Neural cell (in vitro differentiated cells): Measurements from ENCODE around the gene CELF4. TPM values are rescaled to one million over a fixed set of nuclear protein-coding genes. Genes with fewer than 3 reads are reported as not detected.

Experiments used
- H2AFZ ChIP-seq: fragments of 200-600, 300-800 bp; sonication (generic), shearing (Covaris generic); 2 replicates; pipeline ENCODE4 v1.6.0; 2014; ENCODE audit warnings: low read depth, mild to moderate bottlenecking, antibody characterized with exemption, low read length, moderate library complexity
- H3F3A ChIP-seq: fragments of 200-600 bp; shearing (Covaris generic); 2 replicates; pipeline ENCODE4 v1.6.1; 2016; ENCODE audit warnings: mild to moderate bottlenecking, moderate library complexity, mixed read lengths, antibody characterized with exemption, low read length; ENCODE audit not compliant: insufficient read depth, poor library complexity, severe bottlenecking
- H3K27ac ChIP-seq: fragments of 200-600, 300-800 bp; sonication (generic), shearing (Covaris generic); 2 replicates; pipeline ENCODE4 v1.5.1; 2014; ENCODE audit warnings: mild to moderate bottlenecking, low read length, moderate library complexity
- H3K27me3 ChIP-seq: fragments of 300-800, 200-600 bp; sonication (generic), shearing (Covaris generic); 2 replicates; pipeline ENCODE4 v1.6.0; 2014; ENCODE audit warnings: mild to moderate bottlenecking, low read depth, low read length, moderate library complexity; ENCODE audit not compliant: insufficient read depth
- H3K36me3 ChIP-seq: fragments of 300-800, 200-600 bp; sonication (generic), shearing (Covaris generic); 2 replicates; pipeline ENCODE4 v1.5.1; 2014; ENCODE audit warnings: mild to moderate bottlenecking, antibody characterized with exemption, low read length, moderate library complexity; ENCODE audit not compliant: insufficient read depth
- H3K4me2 ChIP-seq: fragments of 300-800, 200-600 bp; sonication (generic), shearing (Covaris generic); 2 replicates; pipeline ENCODE4 v1.6.0; 2014; ENCODE audit warnings: mild to moderate bottlenecking, low read length
- H3K4me3 ChIP-seq: fragments of 300-800, 200-600 bp; sonication (generic), shearing (Covaris generic); 2 replicates; pipeline ENCODE4 v1.5.1; 2014; ENCODE audit warnings: mild to moderate bottlenecking, low read length, moderate library complexity
- H3K79me2 ChIP-seq: fragments of 200-600 bp; shearing (Covaris generic); replicated peaks from 2 replicates; pipeline ENCODE4 v1.6.0; 2014; ENCODE audit warnings: mild to moderate bottlenecking, low read length, moderate library complexity; ENCODE audit not compliant: insufficient read depth
- H3K9ac ChIP-seq: fragments of 300-800, 200-600 bp; sonication (generic), shearing (Covaris generic); 2 replicates; pipeline ENCODE4 v1.6.1; 2016; ENCODE audit warnings: mild to moderate bottlenecking, low read length, mixed read lengths
- H3K9me2 ChIP-seq: fragments of 200-600 bp; shearing (Covaris generic); 2 replicates; pipeline ENCODE4 v1.6.1; 2016; ENCODE audit warnings: mild to moderate bottlenecking, low read length, mixed read lengths; ENCODE audit not compliant: insufficient read depth
- H3K9me3 ChIP-seq: fragments of 200-600, 300-800 bp; sonication (generic), shearing (Covaris generic); 2 replicates; pipeline ENCODE4 v1.6.1; 2016; ENCODE audit warnings: mild to moderate bottlenecking, mixed run types, low read length, moderate library complexity, mixed read lengths
- H4K20me1 ChIP-seq: fragments of 200-600 bp; shearing (Covaris generic); 2 replicates; pipeline ENCODE4 v1.6.1; 2016; ENCODE audit warnings: mild to moderate bottlenecking, mixed run types; ENCODE audit not compliant: insufficient read depth
- EP300 ChIP-seq: fragments of 450-650 bp; conservative IDR thresholded peaks from 2 replicates; pipeline ENCODE4 v1.6.1; 2014; ENCODE audit warnings: antibody characterized with exemption, mild to moderate bottlenecking, moderate library complexity; ENCODE audit not compliant: poor library complexity, severe bottlenecking
- EZH2 ChIP-seq: fragments of 200-600, 300-800 bp; shearing (Covaris generic), sonication (generic); IDR thresholded peaks from 2 replicates; pipeline ENCODE4 v1.6.1; 2014; ENCODE audit warnings: antibody characterized with exemption, low read length, borderline replicate concordance, mild to moderate bottlenecking; ENCODE audit not compliant: insufficient read depth, poor library complexity, severe bottlenecking
- MXI1 ChIP-seq: fragments of 450-650 bp; conservative IDR thresholded peaks from 2 replicates; pipeline ENCODE4 v1.6.1; 2014; ENCODE audit warnings: antibody characterized with exemption, mild to moderate bottlenecking; ENCODE audit not compliant: poor library complexity, severe bottlenecking
- POLR2AphosphoS5 ChIP-seq: IDR thresholded peaks from 2 replicates; pipeline ENCODE4 v1.6.1; 2012
- RAD21 ChIP-seq: fragments of 450-650 bp; conservative IDR thresholded peaks from 2 replicates; pipeline ENCODE4 v1.6.1; 2014; ENCODE audit warnings: antibody characterized with exemption, mild to moderate bottlenecking, moderate library complexity
- SMC3 ChIP-seq: fragments of 450-650 bp; conservative IDR thresholded peaks from 2 replicates; pipeline ENCODE4 v1.6.1; 2014; ENCODE audit warnings: antibody characterized with exemption, mild to moderate bottlenecking, moderate library complexity; ENCODE audit not compliant: poor library complexity
- TAF1 ChIP-seq: IDR thresholded peaks from 2 replicates; pipeline ENCODE4 v1.6.1; 2012; ENCODE audit warnings: low read depth
- polyA plus RNA-seq: library from polyadenylated mRNA; depleted of rRNA; stranded (reverse); fragments of >200 nt; gene quantifications from 2 replicates; pipeline ENCODE4 v1.2.3, GENCODE V29; 2014
- TF ChIP-seq, protein P1 (sequence below): IDR thresholded peaks from 2 replicates; pipeline ENCODE4 v1.6.1; 2012; ENCODE audit warnings: borderline replicate concordance
- TF ChIP-seq, protein P2 (sequence below): fragments of 450-650 bp; IDR thresholded peaks from 2 replicates; pipeline ENCODE4 v1.5.1; 2014; ENCODE audit warnings: antibody characterized with exemption, mild to moderate bottlenecking, moderate library complexity; ENCODE audit not compliant: poor library complexity, severe bottlenecking

The CELF4 gene
- polyA plus RNA-seq, 1 donor from 2014 or later, result 191 TPM

GRCh38 chr18:37251679-37252078, 313.9 kb downstream of the CELF4 start:
- H3K9ac ChIP-seq, result no peak overlapping the region
- H3F3A ChIP-seq, result no peaks in the 10 kb centered on the region
- H3K9me3 ChIP-seq, result no peaks in the 10 kb centered on the region
- TF ChIP-seq, protein P1, sequence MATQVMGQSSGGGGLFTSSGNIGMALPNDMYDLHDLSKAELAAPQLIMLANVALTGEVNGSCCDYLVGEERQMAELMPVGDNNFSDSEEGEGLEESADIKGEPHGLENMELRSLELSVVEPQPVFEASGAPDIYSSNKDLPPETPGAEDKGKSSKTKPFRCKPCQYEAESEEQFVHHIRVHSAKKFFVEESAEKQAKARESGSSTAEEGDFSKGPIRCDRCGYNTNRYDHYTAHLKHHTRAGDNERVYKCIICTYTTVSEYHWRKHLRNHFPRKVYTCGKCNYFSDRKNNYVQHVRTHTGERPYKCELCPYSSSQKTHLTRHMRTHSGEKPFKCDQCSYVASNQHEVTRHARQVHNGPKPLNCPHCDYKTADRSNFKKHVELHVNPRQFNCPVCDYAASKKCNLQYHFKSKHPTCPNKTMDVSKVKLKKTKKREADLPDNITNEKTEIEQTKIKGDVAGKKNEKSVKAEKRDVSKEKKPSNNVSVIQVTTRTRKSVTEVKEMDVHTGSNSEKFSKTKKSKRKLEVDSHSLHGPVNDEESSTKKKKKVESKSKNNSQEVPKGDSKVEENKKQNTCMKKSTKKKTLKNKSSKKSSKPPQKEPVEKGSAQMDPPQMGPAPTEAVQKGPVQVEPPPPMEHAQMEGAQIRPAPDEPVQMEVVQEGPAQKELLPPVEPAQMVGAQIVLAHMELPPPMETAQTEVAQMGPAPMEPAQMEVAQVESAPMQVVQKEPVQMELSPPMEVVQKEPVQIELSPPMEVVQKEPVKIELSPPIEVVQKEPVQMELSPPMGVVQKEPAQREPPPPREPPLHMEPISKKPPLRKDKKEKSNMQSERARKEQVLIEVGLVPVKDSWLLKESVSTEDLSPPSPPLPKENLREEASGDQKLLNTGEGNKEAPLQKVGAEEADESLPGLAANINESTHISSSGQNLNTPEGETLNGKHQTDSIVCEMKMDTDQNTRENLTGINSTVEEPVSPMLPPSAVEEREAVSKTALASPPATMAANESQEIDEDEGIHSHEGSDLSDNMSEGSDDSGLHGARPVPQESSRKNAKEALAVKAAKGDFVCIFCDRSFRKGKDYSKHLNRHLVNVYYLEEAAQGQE, result no peak
- TF ChIP-seq EP300 (no peak), MXI1 (no peak), TAF1 (no peak), RAD21 (no peak)
- no peak overlapping the region for H3K4me2 ChIP-seq
- H2AFZ ChIP-seq, result no peak overlapping the region
- H4K20me1 ChIP-seq, result no peaks in the 10 kb centered on the region
- H3K9me2 ChIP-seq, result no peaks in the 10 kb centered on the region
- no peaks in the 10 kb centered on the region for H3K36me3 ChIP-seq
- peaks cover 6% of the 10 kb centered on the region for H3K27me3 ChIP-seq
- no peaks in the 10 kb centered on the region for H3K79me2 ChIP-seq
- no peak overlapping the region for H3K4me3 ChIP-seq
- no peak overlapping the region for H3K27ac ChIP-seq

GRCh38 chr18:37249895-37250618, 315.5 kb downstream of the CELF4 start:
- no peak overlapping the region for H3K27ac ChIP-seq
- H3K4me2 ChIP-seq, result no peak overlapping the region
- H3K36me3 ChIP-seq, result no peaks in the 10 kb centered on the region

More at GRCh38 chr18:37249895-37250618, 315.5 kb downstream of the CELF4 start:
- Histone ChIP-seq H3K4me3 (no peak overlapping the region), H4K20me1 (no peaks in the 10 kb centered on the region), H3F3A (no peaks in the 10 kb centered on the region), H2AFZ (no peak overlapping the region), H3K9me2 (no peaks in the 10 kb centered on the region), H3K79me2 (no peaks in the 10 kb centered on the region), H3K27me3 (peaks cover 6% of the 10 kb centered on the region), H3K9ac (no peak overlapping the region), H3K9me3 (no peaks in the 10 kb centered on the region)
- TF ChIP-seq RAD21 (no peak), EP300 (no peak), EZH2 (no peak), TAF1 (no peak), POLR2AphosphoS5 (no peak), SMC3 (no peak), MXI1 (no peak)
- TF ChIP-seq, protein P1, result no peak
- TF ChIP-seq, protein P2, sequence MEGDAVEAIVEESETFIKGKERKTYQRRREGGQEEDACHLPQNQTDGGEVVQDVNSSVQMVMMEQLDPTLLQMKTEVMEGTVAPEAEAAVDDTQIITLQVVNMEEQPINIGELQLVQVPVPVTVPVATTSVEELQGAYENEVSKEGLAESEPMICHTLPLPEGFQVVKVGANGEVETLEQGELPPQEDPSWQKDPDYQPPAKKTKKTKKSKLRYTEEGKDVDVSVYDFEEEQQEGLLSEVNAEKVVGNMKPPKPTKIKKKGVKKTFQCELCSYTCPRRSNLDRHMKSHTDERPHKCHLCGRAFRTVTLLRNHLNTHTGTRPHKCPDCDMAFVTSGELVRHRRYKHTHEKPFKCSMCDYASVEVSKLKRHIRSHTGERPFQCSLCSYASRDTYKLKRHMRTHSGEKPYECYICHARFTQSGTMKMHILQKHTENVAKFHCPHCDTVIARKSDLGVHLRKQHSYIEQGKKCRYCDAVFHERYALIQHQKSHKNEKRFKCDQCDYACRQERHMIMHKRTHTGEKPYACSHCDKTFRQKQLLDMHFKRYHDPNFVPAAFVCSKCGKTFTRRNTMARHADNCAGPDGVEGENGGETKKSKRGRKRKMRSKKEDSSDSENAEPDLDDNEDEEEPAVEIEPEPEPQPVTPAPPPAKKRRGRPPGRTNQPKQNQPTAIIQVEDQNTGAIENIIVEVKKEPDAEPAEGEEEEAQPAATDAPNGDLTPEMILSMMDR, result no peak
